Amniotic stem cell (primary cell): ENCODE measurements around the gene PPM1L.
A peak's percentile ranks its signal among the peaks of the same experiment; 100 is the strongest.

ENCODE experiments used
- DNase-seq: peaks from one replicate; lab custom pipeline; 2025; lab: John Stamatoyannopoulos, UW

The PPM1L gene

GRCh38 chr3:161101609-161102008, 345.6 kb downstream of the PPM1L start:
- no peak for DNase-seq

- DNase-seq, result no peak
These were observed 347.9 kb downstream of the PPM1L start for GRCh38 chr3:161103776-161104385.

GRCh38 chr3:161104561-161105551, 348.8 kb downstream of the PPM1L start, which contains the start of gene B3GALNT1:
Gene B3GALNT1 (minus strand): TSS chr3:161105349. CDS start chr3:161086754, 18,595 bp downstream.
- DNase-seq, result peak; percentile 34

GRCh38 chr3:161107311-161107710, 351.3 kb downstream of the PPM1L start:
- no peak for DNase-seq

- DNase-seq, result no peak
These were observed 352.8 kb downstream of the PPM1L start for GRCh38 chr3:161108840-161109239.

GRCh38 chr3:161117646-161118045, 361.6 kb downstream of the PPM1L start:
- DNase-seq, result no peak

- DNase-seq, result no peak
These were observed 370.5 kb downstream of the PPM1L start for GRCh38 chr3:161126495-161126894.
